DND-41 (cell line): ENCODE measurements around the gene ZFC3H1.

Source experiments
- CTCF ChIP-seq: IDR thresholded peaks from 2 replicates; pipeline ENCODE4 v1.5.1; 2012; ENCODE audit warnings: borderline replicate concordance, low read length, moderate library complexity, mild to moderate bottlenecking; ENCODE audit not compliant: poor library complexity, severe bottlenecking; ENCODE audit errors: extremely low read depth
- EZH2 ChIP-seq: IDR thresholded peaks from 3 replicates; pipeline ENCODE4 v1.6.1; 2012; ENCODE audit warnings: borderline replicate concordance, low read depth, mild to moderate bottlenecking, moderate library complexity, low read length, inconsistent platforms; ENCODE audit not compliant: severe bottlenecking

GRCh38 chr12:71663561-71664410 lies at the start of gene ZFC3H1, which contains the start of gene THAP2:
- peak; percentile 49 for TF ChIP-seq CTCF
- no peak for TF ChIP-seq EZH2
